ENCODE measurements around the gene ADAMTS17. TPM values are rescaled to one million over a fixed set of nuclear protein-coding genes. Genes with fewer than 3 reads are reported as not detected.
A peak's percentile ranks its signal among the peaks of the same experiment; 100 is the strongest.

ADAMTS17 gene
- total and polyA plus RNA-seq, 2 experiments from 2014 or later: 3.7 to 4.4 TPM

DNA sequence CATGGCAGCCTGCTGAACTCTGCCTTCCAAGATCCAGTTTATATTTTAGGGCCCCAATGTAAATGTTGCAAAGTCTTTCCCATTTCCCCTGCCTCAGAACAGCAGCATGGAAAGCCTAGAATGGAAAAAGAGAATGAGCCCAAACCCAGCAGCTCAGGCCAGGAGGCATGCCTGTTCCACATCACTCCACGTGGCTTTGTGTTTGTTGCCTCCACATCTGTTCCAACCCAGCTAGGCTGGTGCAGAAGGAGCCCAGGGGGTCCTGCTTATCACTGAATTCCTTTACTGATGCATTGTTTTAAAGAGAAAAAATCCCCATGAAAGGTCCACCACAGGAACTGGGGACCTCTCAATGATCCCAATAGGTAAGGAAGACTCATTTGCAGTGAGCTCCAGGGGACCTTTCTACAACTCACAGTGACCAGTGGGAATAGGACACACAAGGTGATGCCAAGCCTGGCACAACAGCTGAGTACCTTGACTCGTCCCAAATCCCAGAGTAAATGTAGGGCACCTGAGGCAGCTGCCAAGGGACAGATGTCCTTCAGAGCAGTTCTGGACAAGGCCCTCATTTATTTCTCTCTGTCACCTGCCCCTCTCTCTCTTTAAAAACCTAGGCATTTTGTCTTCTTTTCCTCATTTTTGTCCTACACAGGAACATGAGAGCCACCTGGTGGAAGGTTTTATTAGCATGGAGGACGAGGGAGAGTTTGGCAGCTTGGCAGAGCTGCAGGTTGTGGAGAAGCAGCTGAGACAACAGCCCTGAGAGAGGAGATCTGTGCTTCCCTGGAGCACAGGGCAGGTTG is 41.7 kb upstream of the ADAMTS17 start:
- Histone ChIP-seq H4K20me1 (ENCODE audit: insufficient read depth, poor library complexity, severe bottlenecking) (no peaks in the 10 kb centered on the region), H3K36me3 (replicated peaks; ENCODE audit: insufficient read depth, low read depth) (no peaks in the 10 kb centered on the region), H3K4me2 (no peak overlapping the region), H2AFZ (no peak overlapping the region), H3K9me2 (replicated peaks; ENCODE audit: insufficient read depth) (no peaks in the 10 kb centered on the region), H3K9me3 (ENCODE audit: low read depth) (no peaks in the 10 kb centered on the region), H3K4me3 (no peak overlapping the region), H3K79me2 (no peaks in the 10 kb centered on the region), H3K27ac (no peak overlapping the region), H3K4me1 (ENCODE audit: insufficient read depth) (no peaks in the 10 kb centered on the region), H3K27me3 (no peaks in the 10 kb centered on the region)
- TF ChIP-seq, protein P1, sequence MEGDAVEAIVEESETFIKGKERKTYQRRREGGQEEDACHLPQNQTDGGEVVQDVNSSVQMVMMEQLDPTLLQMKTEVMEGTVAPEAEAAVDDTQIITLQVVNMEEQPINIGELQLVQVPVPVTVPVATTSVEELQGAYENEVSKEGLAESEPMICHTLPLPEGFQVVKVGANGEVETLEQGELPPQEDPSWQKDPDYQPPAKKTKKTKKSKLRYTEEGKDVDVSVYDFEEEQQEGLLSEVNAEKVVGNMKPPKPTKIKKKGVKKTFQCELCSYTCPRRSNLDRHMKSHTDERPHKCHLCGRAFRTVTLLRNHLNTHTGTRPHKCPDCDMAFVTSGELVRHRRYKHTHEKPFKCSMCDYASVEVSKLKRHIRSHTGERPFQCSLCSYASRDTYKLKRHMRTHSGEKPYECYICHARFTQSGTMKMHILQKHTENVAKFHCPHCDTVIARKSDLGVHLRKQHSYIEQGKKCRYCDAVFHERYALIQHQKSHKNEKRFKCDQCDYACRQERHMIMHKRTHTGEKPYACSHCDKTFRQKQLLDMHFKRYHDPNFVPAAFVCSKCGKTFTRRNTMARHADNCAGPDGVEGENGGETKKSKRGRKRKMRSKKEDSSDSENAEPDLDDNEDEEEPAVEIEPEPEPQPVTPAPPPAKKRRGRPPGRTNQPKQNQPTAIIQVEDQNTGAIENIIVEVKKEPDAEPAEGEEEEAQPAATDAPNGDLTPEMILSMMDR (IDR thresholded peaks at IDR 0.05; ENCODE audit: poor library complexity): peak; percentile 39
- no peak for TF ChIP-seq EZH2 (IDR thresholded peaks at IDR 0.05; ENCODE audit: borderline replicate concordance)
- WGBS (ENCODE audit: low lambda C conversion rate, missing lambda C conversion rate): 38% methylated on average over 3 of the region's 3 CpGs
- peak; percentile 47 for DNase-seq (ENCODE audit: low spot score)

DNA sequence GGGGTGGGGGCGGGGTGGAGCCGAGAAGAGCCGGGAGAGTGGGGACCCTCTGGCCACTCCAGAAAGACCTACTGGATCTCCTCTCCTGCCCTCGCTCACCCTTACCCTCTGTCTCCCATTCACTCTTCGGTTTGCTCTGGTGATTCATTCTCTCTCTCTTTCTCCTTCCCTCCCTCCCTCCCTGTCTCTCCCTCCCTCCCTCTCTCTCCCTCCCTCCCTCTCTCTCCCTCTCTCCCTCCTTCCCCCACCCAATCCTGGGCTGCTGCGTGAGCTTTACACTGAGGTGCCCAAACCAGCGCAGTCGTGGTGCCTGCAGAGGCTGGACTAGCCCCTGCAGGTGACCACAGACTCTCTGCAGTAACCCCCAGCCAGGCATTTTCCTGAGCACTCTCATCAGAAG is 32.2 kb upstream of the ADAMTS17 start:
- TF ChIP-seq, protein P1 (IDR thresholded peaks at IDR 0.05; ENCODE audit: poor library complexity): no peak
- TF ChIP-seq EZH2phosphoT487 (IDR thresholded peaks at IDR 0.05; ENCODE audit: low read depth, severe bottlenecking, unreplicated experiment) (no peak), EZH2 (IDR thresholded peaks at IDR 0.05; ENCODE audit: borderline replicate concordance) (no peak)
- WGBS (ENCODE audit: low lambda C conversion rate, missing lambda C conversion rate): 17% methylated on average over 3 of the region's 8 CpGs
- Histone ChIP-seq H3K27ac (no peak overlapping the region), H3K9me2 (replicated peaks; ENCODE audit: insufficient read depth) (no peaks in the 10 kb centered on the region), H3K36me3 (replicated peaks; ENCODE audit: insufficient read depth, low read depth) (no peaks in the 10 kb centered on the region), H4K20me1 (ENCODE audit: insufficient read depth, poor library complexity, severe bottlenecking) (no peaks in the 10 kb centered on the region), H3K4me3 (no peak overlapping the region), H2AFZ (no peak overlapping the region), H3K9me3 (ENCODE audit: low read depth) (no peaks in the 10 kb centered on the region), H3K4me1 (ENCODE audit: insufficient read depth) (no peaks in the 10 kb centered on the region), H3K4me2 (peak overlapping the region; percentile 82), H3K79me2 (no peaks in the 10 kb centered on the region), H3K27me3 (peaks cover 34% of the 10 kb centered on the region)
- DNase-seq (ENCODE audit: low spot score): no peak

DNA sequence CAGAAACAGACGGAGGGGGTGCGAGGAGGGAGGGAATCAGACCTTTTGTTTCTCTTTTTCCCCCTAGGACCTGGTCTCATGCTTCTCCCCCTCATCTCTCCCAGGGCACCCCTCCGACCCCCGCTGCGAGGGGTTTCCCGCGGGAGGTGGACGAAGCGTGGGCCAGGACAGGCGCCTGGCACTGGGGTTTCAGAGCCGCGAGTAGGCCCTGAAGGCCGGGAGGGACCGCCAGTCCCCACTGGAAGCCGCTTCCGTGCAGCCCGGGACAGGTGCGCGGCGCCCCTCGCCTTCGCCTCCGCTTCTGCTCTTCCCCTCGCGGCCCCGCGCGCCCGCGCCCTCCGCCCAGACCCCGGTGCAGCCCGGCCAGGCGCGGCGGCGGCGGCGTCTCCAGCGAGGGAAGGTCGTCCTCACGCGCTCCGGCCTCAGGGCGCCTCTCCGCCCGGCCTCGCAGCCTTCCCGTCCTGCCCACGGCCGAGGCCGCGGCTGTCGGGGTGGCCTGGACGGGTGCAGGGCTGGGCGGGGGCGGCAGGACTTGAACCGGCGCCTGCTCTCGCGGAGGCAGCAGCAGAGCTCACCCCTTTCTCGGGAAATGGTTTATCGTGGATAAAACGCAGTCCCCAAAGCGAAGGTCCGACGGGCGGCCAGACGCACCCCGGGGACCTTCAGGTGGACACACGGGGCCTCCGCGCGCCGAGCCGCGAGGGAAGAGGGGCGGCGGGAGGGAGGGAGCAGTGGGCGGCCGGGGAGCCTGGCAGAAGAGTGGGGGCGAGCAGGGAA is 31.5 kb upstream of the ADAMTS17 start:
- Histone ChIP-seq H4K20me1 (ENCODE audit: insufficient read depth, poor library complexity, severe bottlenecking) (no peaks in the 10 kb centered on the region), H3K27me3 (peaks cover 34% of the 10 kb centered on the region), H3K9me2 (replicated peaks; ENCODE audit: insufficient read depth) (no peaks in the 10 kb centered on the region), H3K36me3 (replicated peaks; ENCODE audit: insufficient read depth, low read depth) (no peaks in the 10 kb centered on the region), H3K79me2 (no peaks in the 10 kb centered on the region), H3K4me3 (peak overlapping the region; percentile 49), H3K9me3 (ENCODE audit: low read depth) (no peaks in the 10 kb centered on the region), H3K4me1 (ENCODE audit: insufficient read depth) (no peaks in the 10 kb centered on the region), H3K27ac (no peak overlapping the region), H2AFZ (peak overlapping the region; percentile 63), H3K4me2 (peak overlapping the region; percentile 82)
- WGBS (ENCODE audit: low lambda C conversion rate, missing lambda C conversion rate): 3% methylated on average over 38 of the region's 82 CpGs
- DNase-seq (ENCODE audit: low spot score): peak; percentile 6
- no peak for TF ChIP-seq EZH2phosphoT487 (IDR thresholded peaks at IDR 0.05; ENCODE audit: low read depth, severe bottlenecking, unreplicated experiment)
- peak; percentile 52 for TF ChIP-seq EZH2 (IDR thresholded peaks at IDR 0.05; ENCODE audit: borderline replicate concordance)
- TF ChIP-seq, protein P1 (IDR thresholded peaks at IDR 0.05; ENCODE audit: poor library complexity): no peak

All from hepatocyte (in vitro differentiated cells).